Measurements from ENCODE around the gene CMTM2.

DNA sequence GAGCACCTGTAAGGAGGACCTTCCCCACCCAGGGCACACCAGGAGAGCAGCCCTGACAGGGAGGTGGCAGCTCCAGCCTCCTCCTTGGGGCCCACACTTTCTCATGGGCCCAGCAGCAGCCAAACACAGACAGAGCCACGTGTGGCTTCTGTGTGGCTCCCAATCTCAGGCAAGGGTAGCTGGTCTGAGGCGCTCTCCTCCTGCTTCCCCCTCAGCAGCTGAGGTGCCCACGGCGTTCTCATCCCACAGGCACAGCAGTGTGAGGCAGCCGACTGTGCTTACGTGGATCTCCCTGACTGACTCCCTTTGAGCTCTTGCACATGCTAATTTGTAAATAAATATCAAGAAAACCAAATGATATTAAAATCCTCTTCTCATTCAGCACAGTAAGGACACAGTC, 56.1 kb downstream of the CMTM2 start:
- TF ChIP-seq CTCF (IDR thresholded peaks at IDR 0.05) (no peak), POLR2AphosphoS5 (IDR thresholded peaks at IDR 0.05; ENCODE audit: low read depth, low read length) (no peak)

Measured in Panc1 (cell line).